CD4-positive, alpha-beta T cell treated with Interleukin-4 for 1 hour (primary cell): ENCODE measurements around the gene KRT40.

Experiments
- DNase-seq, 2 donors: peaks; one replicate each; pipeline ENCODE4 v3.0.0-alpha.2; 2020 to 2022

The KRT40 gene

GRCh38 chr17:40950176-40950575, 34.0 kb downstream of the KRT40 start:
- no peak for DNase-seq

DNA sequence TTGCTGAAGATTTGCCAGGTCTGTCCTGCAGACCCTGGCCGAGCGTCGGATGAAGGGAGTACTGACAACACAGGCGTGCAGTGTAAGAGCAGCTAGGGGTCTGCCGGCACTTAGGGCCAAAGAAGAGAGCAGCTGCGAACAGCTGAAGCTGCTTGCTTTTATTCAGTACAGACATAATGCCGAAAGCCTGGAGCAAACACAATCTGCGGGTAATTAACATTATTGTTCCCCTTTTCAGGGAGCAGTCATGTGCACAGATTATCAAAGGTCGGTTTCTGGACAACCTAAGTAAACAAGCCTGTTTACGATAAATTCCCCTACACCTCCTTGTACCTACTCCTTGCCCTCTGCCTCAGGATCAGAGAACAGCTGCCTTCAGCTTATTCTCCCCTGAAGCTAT, 34.7 kb downstream of the KRT40 start:
- no peak for DNase-seq

DNA sequence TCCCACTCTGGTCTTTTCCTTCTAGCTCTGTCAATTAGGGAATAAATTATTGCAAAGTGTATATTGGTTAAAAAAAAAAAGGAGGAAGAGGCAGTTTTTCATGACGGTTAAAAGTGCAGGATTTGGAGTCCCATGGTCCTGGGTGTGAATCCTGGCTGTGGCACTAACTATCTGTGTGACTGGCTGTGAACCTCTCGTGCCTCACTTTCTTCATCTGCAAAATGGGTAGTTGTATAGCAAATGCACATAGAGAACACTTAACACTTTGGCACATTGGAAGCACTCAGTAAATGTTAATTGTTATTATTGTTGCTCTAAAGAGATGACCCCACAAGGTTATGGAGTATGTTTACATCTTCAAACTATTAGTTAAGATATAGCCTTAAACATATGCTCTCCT, 36.2 kb downstream of the KRT40 start:
- no peak for DNase-seq

- DNase-seq: no peak
These were observed 38.7 kb downstream of the KRT40 start for GRCh38 chr17:40945414-40945813.

GRCh38 chr17:40944531-40944930, 39.6 kb downstream of the KRT40 start:
- no peak for DNase-seq

- DNase-seq: no peak
These were observed 41.6 kb downstream of the KRT40 start for GRCh38 chr17:40942553-40942952.

DNA sequence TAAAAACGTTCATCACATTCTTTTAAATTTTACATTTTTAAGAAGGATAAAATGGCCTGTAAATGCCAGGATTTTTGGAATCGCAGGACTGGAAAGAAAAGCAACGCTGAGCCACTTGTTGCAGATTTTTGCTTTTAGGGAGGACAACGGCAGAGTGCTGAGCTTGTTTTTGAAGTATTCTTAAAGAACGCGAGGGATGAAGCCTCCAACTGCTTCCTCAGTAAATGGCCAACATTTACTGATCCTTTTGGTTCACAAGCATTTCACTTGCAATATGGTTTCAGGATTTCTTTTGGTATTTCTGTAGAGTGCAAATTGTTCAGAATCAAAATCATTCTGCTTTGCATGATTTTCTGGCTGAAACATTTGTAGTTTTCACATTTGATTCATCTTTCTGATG, 43.9 kb downstream of the KRT40 start:
- DNase-seq: no peak

GRCh38 chr17:40938981-40939380, 45.1 kb downstream of the KRT40 start:
- DNase-seq: no peak

DNA sequence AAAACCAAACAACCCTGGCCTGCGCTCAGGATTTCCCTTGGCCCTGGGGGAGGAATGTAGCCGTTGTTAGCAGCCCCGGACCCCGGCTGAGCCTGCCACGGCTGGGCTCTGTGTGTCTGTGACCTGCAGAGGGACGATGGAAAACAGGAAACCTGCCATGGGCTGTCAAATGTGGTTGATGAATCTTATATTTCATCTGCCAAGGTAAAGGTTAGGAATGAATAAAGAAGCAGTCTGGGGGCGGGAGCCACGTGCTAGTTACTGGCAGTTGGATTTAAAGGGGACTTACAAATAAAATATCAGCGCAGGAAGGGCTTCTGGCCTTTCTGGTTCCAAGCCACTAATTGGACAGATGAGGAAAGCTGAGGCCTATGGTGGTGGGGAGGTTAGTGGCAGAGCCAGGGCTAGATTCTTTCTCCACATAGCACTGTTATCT, 46.7 kb downstream of the KRT40 start, which contains the start of gene KRT23:
Gene KRT23 (minus strand): TSS at position 263 of the 436 bp plus-strand sequence. CDS start 1,043 bp downstream, outside the sequence.
- DNase-seq: no peak

GRCh38 chr17:40936976-40937375, 47.1 kb downstream of the KRT40 start:
- no peak for DNase-seq

DNA sequence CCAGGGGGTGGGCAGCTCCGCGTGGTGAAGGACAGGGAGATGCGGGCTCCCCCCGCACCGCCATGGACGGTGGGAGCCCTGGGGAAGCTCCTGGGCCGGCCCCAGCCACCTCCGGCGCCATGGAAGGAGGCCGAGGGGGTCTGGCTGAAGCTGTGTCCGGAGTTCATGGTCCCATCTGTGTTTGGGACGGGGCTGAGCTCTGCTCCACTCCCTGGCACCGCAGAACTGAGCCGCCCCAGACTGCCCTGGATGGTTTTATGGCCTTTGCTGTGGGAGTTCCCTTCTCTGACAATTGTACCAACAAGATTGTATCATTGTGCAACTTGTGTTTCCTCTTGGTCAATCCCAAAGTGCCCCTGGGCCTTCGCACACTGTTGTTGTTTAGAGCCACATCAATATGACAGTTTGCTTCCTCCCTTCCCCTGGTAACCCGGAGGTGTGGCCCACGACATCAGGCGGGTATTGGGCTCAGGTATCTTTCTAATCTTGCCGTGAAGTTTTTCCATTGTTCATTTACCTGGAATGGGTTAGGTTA, 47.6 kb downstream of the KRT40 start:
- DNase-seq: peak in 1 of 2 donors; percentile 20

DNA sequence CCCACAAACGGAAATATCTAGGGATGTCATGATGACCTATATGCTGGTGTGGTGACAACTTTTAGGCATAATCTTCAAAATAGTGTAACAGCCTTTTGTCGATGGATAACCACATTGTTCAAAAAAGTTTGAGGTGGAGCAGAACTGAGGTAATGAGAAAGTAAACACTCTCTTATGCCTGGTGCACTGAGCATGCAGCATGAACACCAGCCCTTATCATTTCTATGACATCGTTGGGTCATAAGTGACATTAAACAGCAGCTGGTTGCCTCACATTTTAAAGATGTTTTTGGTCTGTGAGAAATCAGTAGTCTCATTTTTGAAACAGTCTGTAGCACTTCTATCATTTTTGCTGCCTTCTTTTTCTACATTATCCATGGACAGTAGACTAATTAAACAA, 48.5 kb downstream of the KRT40 start:
- no peak for DNase-seq

DNA sequence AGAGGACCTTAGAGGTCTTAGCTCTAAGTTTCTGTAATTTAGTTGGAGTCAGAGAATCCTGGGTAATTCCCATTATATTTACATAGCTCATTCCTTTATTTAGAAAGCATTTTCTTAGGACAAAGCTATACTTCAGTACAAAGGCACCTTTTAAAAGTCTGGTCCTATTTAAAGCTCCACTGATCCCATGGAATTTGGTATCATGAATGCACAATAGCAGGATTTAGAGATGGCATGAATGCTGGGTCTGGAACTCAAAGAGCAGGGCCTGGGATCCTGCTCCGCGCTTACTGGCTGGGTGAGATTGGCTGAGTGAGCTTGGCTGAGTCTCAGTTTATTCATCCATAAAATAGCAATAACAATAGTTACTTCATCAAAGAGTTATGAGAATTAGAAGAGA, 51.5 kb downstream of the KRT40 start:
- DNase-seq: no peak

GRCh38 chr17:40931311-40931710, 52.8 kb downstream of the KRT40 start:
- no peak for DNase-seq
